ENCODE data around the gene SLC18A2.
"Not testable (repeated sequence)": the region's sequence is repeated elsewhere in the genome, so short reads cannot be mapped to it uniquely, and the experiment has no call there.

Gene SLC18A2

GRCh38 chr10:117268907-117269306 is 28.0 kb downstream of the SLC18A2 start:
- H3K36me3 ChIP-seq (ENCODE audit: control insufficient read depth, insufficient read depth, low read length), result no peaks in the 10 kb centered on the region
- H3K9ac ChIP-seq (ENCODE audit: low read depth, low read length), result no peak overlapping the region
- no peaks in the 10 kb centered on the region for H3K27me3 ChIP-seq (ENCODE audit: control insufficient read depth, insufficient read depth, low read length)
- H3K4me3 ChIP-seq (ENCODE audit: low read depth, low read length), result no peak overlapping the region
- no peaks in the 10 kb centered on the region for H3K4me1 ChIP-seq (ENCODE audit: control insufficient read depth, insufficient read depth, low read length)
- H3K9me3 ChIP-seq (ENCODE audit: control insufficient read depth, insufficient read depth, low read length), result no peaks in the 10 kb centered on the region

GRCh38 chr10:117271427-117271826 is 30.5 kb downstream of the SLC18A2 start:
- Histone ChIP-seq H3K9ac (ENCODE audit: low read depth, low read length) (no peak overlapping the region), H3K36me3 (ENCODE audit: control insufficient read depth, insufficient read depth, low read length) (no peaks in the 10 kb centered on the region), H3K9me3 (ENCODE audit: control insufficient read depth, insufficient read depth, low read length) (no peaks in the 10 kb centered on the region), H3K4me3 (ENCODE audit: low read depth, low read length) (no peak overlapping the region), H3K27me3 (ENCODE audit: control insufficient read depth, insufficient read depth, low read length) (no peaks in the 10 kb centered on the region), H3K4me1 (ENCODE audit: control insufficient read depth, insufficient read depth, low read length) (no peaks in the 10 kb centered on the region)

GRCh38 chr10:117272195-117273076 is 31.5 kb downstream of the SLC18A2 start:
- Histone ChIP-seq H3K9ac (ENCODE audit: low read depth, low read length) (no peak overlapping the region), H3K4me3 (ENCODE audit: low read depth, low read length) (no peak overlapping the region), H3K27me3 (ENCODE audit: control insufficient read depth, insufficient read depth, low read length) (no peaks in the 10 kb centered on the region), H3K9me3 (ENCODE audit: control insufficient read depth, insufficient read depth, low read length) (no peaks in the 10 kb centered on the region), H3K4me1 (ENCODE audit: control insufficient read depth, insufficient read depth, low read length) (no peaks in the 10 kb centered on the region), H3K36me3 (ENCODE audit: control insufficient read depth, insufficient read depth, low read length) (no peaks in the 10 kb centered on the region)

GRCh38 chr10:117273980-117274379 is 33.1 kb downstream of the SLC18A2 start:
- no peaks in the 10 kb centered on the region for H3K9me3 ChIP-seq (ENCODE audit: control insufficient read depth, insufficient read depth, low read length)
- H3K27me3 ChIP-seq (ENCODE audit: control insufficient read depth, insufficient read depth, low read length), result no peaks in the 10 kb centered on the region
- H3K4me1 ChIP-seq (ENCODE audit: control insufficient read depth, insufficient read depth, low read length), result no peaks in the 10 kb centered on the region
- H3K9ac ChIP-seq (ENCODE audit: low read depth, low read length), result no peak overlapping the region
- H3K36me3 ChIP-seq (ENCODE audit: control insufficient read depth, insufficient read depth, low read length), result no peaks in the 10 kb centered on the region
- H3K4me3 ChIP-seq (ENCODE audit: low read depth, low read length), result no peak overlapping the region

GRCh38 chr10:117274509-117274908 is 33.6 kb downstream of the SLC18A2 start:
- Histone ChIP-seq H3K4me3 (ENCODE audit: low read depth, low read length) (no peak overlapping the region), H3K36me3 (ENCODE audit: control insufficient read depth, insufficient read depth, low read length) (no peaks in the 10 kb centered on the region), H3K9ac (ENCODE audit: low read depth, low read length) (no peak overlapping the region), H3K9me3 (ENCODE audit: control insufficient read depth, insufficient read depth, low read length) (no peaks in the 10 kb centered on the region), H3K27me3 (ENCODE audit: control insufficient read depth, insufficient read depth, low read length) (no peaks in the 10 kb centered on the region), H3K4me1 (ENCODE audit: control insufficient read depth, insufficient read depth, low read length) (no peaks in the 10 kb centered on the region)

- no peaks in the 10 kb centered on the region for H3K36me3 ChIP-seq (ENCODE audit: control insufficient read depth, insufficient read depth, low read length)
- H3K4me3 ChIP-seq (ENCODE audit: low read depth, low read length), result no peak overlapping the region
- no peaks in the 10 kb centered on the region for H3K4me1 ChIP-seq (ENCODE audit: control insufficient read depth, insufficient read depth, low read length)
- H3K9ac ChIP-seq (ENCODE audit: low read depth, low read length), result no peak overlapping the region
- H3K9me3 ChIP-seq (ENCODE audit: control insufficient read depth, insufficient read depth, low read length), result no peaks in the 10 kb centered on the region
- no peaks in the 10 kb centered on the region for H3K27me3 ChIP-seq (ENCODE audit: control insufficient read depth, insufficient read depth, low read length)
Observed at GRCh38 chr10:117275121-117275520, 34.2 kb downstream of the SLC18A2 start.

- Histone ChIP-seq H3K9ac (ENCODE audit: low read depth, low read length) (no peak overlapping the region), H3K4me1 (ENCODE audit: control insufficient read depth, insufficient read depth, low read length) (no peaks in the 10 kb centered on the region), H3K36me3 (ENCODE audit: control insufficient read depth, insufficient read depth, low read length) (no peaks in the 10 kb centered on the region), H3K9me3 (ENCODE audit: control insufficient read depth, insufficient read depth, low read length) (no peaks in the 10 kb centered on the region), H3K4me3 (ENCODE audit: low read depth, low read length) (no peak overlapping the region), H3K27me3 (ENCODE audit: control insufficient read depth, insufficient read depth, low read length) (no peaks in the 10 kb centered on the region)
Observed at GRCh38 chr10:117277675-117278074, 36.8 kb downstream of the SLC18A2 start.

GRCh38 chr10:117284716-117285494 is 44.0 kb downstream of the SLC18A2 start:
- Histone ChIP-seq H3K9me3 (ENCODE audit: control insufficient read depth, insufficient read depth, low read length) (no peaks in the 10 kb centered on the region), H3K36me3 (ENCODE audit: control insufficient read depth, insufficient read depth, low read length) (peaks cover 3% of the 10 kb centered on the region), H3K4me1 (ENCODE audit: control insufficient read depth, insufficient read depth, low read length) (no peaks in the 10 kb centered on the region), H3K9ac (ENCODE audit: low read depth, low read length) (no peak overlapping the region), H3K4me3 (ENCODE audit: low read depth, low read length) (no peak overlapping the region), H3K27me3 (ENCODE audit: control insufficient read depth, insufficient read depth, low read length) (no peaks in the 10 kb centered on the region)

- not testable (repeated sequence) for H3K4me3 ChIP-seq (ENCODE audit: low read depth, low read length); H3K9me3 ChIP-seq (ENCODE audit: control insufficient read depth, insufficient read depth, low read length); H3K27me3 ChIP-seq (ENCODE audit: control insufficient read depth, insufficient read depth, low read length); H3K4me1 ChIP-seq (ENCODE audit: control insufficient read depth, insufficient read depth, low read length); H3K9ac ChIP-seq (ENCODE audit: low read depth, low read length); H3K36me3 ChIP-seq (ENCODE audit: control insufficient read depth, insufficient read depth, low read length)
Observed at GRCh38 chr10:117290872-117291271, 50.0 kb downstream of the SLC18A2 start.

GRCh38 chr10:117294039-117294645 is 53.2 kb downstream of the SLC18A2 start:
- H3K9me3 ChIP-seq (ENCODE audit: control insufficient read depth, insufficient read depth, low read length), result no peaks in the 10 kb centered on the region
- H3K27me3 ChIP-seq (ENCODE audit: control insufficient read depth, insufficient read depth, low read length), result no peaks in the 10 kb centered on the region
- no peaks in the 10 kb centered on the region for H3K36me3 ChIP-seq (ENCODE audit: control insufficient read depth, insufficient read depth, low read length)
- no peak overlapping the region for H3K9ac ChIP-seq (ENCODE audit: low read depth, low read length)
- no peaks in the 10 kb centered on the region for H3K4me1 ChIP-seq (ENCODE audit: control insufficient read depth, insufficient read depth, low read length)
- H3K4me3 ChIP-seq (ENCODE audit: low read depth, low read length), result no peak overlapping the region

GRCh38 chr10:117294735-117295134 is 53.8 kb downstream of the SLC18A2 start:
- Histone ChIP-seq H3K27me3 (ENCODE audit: control insufficient read depth, insufficient read depth, low read length) (no peaks in the 10 kb centered on the region), H3K36me3 (ENCODE audit: control insufficient read depth, insufficient read depth, low read length) (no peaks in the 10 kb centered on the region), H3K4me3 (ENCODE audit: low read depth, low read length) (no peak overlapping the region), H3K9ac (ENCODE audit: low read depth, low read length) (no peak overlapping the region), H3K4me1 (ENCODE audit: control insufficient read depth, insufficient read depth, low read length) (no peaks in the 10 kb centered on the region), H3K9me3 (ENCODE audit: control insufficient read depth, insufficient read depth, low read length) (no peaks in the 10 kb centered on the region)

Data from iPS-15b (cell line).